NCI-H187 treated with DMSO at 0.1 percent for 48 hours (cell line): ENCODE measurements around the gene NID2.

Source experiments
- DNase-seq: peaks from one replicate; lab custom pipeline; 2025; lab: John Stamatoyannopoulos, UW

Gene NID2

DNA sequence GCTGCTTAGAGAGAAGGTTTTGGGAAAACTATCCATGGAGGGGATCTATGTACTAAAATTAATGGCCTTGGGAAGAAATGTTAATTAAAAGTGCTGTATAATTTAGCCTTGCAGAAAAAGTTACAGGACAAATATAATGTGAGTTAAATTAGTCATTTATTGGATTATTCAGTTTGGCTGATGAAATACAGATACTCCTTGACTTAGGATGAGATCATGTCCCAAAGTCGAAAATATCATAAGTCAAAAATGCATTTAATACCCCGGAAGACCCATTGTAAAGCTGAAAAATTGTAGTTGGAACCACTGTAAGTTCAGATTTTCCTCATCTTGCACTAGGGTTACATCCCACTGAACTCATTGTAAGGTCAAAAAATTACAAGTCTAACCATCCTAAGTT lies 69.8 kb downstream of the NID2 start:
- no peak for DNase-seq

DNA sequence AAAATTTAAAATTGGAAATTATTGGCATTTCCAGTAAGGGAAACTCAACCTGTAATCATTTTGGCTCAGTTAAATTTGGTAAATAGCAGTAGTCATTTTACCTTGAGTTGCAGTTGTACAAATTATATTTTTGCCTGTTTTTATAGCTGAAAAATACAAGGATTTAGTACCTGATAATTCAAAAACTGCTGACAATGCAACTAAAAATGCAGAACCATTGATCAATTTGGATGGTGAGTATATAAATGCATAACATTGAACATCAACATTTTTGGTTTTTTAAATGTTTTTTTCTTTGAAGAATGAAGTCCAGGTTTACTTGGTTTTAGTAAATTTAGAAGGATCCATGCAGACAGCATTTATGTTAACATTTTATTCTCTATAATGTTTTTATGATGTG lies 70.5 kb downstream of the NID2 start:
- no peak for DNase-seq

DNA sequence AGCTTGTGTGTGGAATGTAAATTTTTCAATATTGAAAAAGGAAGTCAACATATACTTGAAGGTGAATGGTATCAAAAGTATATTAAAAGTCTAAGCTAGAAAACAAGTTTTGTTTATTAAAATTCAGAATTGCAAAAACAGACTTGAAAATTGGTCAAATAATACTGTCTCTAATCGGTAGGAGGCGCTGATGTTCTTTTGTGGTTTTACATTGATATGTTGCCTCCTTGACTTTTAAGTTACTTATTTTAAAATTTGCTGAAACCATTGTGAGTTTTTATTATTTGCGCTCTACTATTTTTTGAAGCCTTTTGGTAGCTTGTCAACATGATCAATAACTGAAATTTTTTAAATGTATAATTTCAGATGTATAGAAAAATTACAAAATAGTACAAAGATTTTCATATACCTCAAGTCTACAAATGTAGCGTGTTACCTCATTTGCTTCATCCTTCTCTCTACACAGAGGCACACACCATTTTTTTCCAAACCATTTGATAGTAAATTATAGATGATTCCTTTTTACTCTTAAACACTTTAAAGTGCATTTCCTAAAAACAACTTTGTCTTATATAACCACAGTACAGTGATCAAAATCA lies 72.6 kb downstream of the NID2 start:
- no peak for DNase-seq

DNA sequence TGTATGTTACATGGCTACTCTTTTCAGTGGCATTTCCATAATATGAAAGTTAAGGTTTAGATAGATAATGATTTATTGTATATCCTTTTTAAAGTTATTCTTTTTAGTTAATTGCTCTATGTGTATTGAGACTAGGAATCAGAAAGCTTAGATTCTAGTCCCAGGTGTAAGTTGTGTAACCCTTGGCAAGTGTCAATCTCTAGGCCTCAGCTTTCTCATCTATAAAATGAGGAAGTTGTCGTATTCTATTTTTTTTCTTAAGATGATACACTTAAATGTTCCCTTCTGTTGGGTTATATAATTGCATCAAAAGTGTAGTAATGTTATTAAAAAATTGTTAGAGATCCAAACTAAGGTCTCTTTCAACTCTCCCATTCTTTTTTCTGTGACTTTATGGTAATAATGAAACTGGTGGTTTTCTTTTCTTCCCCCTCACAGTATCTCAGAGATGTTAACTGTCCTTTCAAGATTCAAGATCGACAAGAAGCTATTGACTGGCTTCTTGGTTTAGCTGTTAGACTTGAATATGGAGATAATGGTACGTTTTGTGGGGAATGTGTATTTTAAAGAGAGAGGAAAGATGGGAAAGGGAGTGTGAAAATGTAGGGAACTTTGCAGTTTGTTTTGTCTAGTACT lies 75.5 kb downstream of the NID2 start:
- no peak for DNase-seq

DNA sequence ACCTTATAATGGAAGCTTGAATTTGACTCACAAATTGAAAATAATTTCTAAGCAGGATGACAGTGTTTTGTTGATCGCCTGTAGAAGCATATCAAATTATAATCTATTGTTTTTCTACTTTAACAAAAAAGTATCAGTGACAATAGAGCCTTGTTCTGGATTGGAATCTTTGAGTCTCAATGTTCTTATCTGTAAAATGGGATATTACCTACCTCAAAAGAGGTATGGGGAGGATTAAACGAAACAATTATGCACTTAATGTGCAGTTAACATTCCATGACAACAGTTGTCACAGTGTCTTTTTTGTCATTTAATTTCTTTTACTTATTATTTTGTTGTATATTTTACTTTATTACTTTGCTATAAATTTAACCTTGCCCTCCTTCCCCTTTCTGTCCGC lies 78.4 kb downstream of the NID2 start:
- no peak for DNase-seq

DNA sequence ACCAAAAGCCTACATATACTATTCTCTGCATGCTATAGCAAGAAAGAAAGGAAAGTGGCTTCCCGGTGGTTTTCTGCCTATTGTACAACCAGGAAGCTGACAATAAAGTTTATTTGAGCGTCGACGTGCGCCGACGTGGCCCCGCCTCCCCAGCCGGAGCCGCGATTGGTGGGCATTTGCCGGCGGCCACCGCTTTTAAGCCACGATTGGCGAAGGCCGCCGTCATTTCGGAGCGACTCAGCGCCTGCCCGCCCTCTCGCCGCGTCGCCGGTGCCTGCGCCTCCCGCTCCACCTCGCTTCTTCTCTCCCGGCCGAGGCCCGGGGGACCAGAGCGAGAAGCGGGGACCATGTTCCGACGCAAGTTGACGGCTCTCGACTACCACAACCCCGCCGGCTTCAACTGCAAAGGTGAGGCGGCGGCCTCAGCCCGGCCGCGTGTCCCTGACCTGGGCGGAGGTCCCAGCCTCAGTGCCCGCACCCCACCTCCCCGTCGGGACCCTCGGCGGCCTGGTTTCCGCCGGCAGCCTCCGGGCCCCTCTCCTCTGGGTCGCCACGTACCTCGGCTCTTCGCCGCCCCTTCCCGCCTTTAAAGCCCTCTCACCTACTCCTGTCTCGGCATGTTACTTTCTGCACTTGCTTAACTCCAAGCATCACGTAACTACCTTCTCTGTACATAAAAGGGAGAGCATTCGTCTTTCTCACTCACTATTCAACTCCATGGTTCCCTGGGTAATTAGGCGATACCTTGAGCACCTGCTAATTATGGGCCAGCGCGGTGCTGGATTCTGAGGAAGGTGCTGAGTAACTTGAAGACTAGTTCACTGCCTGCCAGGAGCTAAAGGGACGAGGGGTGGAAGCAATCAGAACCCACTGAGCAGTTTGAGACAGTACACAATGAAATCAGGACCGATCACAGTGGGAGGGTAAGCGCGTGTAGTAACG lies 79.3 kb downstream of the NID2 start, which contains the start of gene RTRAF:
Gene RTRAF, plus strand, starts transcription at position 254 of the 942 bp plus-strand sequence. Its CDS starts 94 bp downstream, at position 348.
- DNase-seq = peak; percentile 78

DNA sequence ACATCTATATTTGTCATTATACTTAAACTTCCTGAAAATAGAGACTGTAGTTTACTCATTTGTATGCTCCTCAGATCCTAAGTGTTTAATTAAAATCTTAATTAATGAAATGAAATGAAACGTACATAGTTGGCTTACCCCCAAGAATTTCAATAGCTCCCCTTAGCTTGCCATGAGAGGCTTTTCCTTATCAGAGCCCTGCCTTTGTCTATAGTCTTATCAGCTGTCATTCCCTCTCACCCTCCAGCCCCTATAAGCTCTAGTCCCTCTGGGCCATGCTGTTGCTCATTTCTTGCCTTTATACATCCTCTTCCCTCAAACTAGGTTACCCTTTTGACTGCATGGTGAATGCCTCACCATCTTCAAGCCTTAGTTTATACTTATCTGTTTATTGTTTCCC lies 80.6 kb downstream of the NID2 start:
- DNase-seq = no peak

DNA sequence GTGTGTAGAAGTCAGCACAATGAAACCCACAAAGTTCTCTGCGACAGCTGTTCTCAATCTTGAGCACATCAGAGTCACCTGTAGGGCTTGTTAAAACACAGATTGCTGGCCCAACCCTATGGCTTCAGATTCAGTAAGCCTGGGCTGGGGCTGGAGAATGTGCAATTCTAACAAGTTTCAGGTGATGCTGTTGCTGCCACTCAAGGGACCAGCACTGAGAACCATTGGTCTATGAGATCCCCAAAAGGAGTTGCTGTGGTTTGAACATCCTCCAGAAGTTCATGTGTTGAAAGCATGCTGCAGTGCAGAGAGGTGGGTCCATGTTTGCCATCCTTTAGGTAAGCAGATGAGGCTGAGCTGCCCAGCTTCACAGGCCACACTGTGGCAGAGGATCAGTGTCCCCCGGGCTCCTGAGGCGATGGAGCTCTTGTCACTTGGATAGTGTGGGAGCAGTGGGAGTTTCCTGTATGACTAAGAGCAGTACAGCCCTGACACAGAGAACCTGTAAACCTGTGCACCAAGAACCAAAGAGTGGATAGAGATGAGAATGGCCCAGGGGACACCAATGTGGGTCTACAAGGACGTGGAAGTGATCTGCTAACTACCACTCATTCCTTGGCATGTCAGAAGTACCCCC lies 87.5 kb downstream of the NID2 start:
- no peak for DNase-seq

DNA sequence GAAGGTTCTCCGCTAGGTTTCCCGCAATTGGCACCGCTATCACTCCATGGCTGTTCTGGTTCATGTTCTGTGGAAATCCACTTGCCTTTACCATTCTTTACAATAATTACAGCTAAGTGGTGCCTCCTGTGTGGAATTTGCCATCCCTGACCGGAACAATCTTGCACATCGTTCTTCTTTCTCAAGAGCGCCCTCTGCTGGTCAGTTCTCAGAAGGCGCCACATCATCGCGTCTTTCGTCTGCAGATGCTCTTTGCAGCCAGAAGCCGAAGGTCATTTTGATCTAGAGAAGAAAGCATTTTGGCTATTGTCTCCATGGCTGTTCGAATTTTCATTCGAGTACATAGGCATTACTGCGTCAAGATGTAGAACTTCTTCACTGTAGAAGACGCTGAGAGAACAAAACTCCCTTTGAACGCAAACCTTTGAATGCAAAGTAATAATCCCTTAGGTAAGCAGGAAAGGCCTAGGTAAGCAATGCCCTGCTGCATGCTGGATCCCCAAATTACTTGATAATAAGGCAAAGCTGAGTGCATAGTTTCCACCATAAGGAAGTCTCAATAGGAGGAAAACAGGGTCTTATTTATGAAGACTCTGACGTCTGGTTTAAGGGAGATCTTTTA lies 89.7 kb downstream of the NID2 start:
- DNase-seq = peak; percentile 44

DNA sequence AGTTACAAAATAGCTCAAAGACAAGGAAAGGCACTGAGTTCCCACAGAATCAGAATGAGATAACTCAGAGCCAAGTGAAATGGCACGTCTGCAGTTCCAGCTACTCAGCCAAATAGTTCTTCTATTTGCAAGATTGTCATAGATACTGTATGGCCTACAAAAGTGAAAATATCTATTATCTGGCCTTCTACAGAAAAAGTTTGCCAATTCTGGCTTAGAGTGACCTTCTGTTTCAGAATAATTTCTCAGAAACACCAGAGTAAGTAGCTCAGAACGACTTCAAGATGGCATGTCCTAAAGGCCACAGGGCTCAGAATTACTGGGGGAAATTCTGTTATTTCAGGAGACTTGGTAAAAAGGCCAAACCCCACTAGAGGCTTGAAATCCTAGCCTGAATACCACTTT lies 90.2 kb downstream of the NID2 start:
- no peak for DNase-seq

DNA sequence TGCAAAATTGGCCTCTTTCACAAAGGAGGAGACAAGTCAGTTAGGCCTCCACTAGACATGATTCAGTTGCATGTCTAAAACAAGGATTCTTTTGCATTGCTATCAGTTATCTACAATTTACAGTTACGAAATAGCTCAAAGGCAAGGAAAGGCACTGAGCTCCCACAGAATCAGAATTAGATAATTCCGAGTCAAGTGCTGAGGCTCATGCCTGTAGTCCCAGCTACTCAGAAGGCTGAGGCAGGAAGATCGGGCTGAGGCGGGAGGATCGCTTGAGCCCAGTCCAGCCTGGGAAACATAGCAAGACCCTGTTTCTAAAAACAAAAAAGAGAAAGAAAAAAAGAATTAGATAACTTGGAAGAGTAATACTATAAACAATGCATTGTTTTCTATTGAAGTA lies 91.8 kb downstream of the NID2 start:
- no peak for DNase-seq

DNA sequence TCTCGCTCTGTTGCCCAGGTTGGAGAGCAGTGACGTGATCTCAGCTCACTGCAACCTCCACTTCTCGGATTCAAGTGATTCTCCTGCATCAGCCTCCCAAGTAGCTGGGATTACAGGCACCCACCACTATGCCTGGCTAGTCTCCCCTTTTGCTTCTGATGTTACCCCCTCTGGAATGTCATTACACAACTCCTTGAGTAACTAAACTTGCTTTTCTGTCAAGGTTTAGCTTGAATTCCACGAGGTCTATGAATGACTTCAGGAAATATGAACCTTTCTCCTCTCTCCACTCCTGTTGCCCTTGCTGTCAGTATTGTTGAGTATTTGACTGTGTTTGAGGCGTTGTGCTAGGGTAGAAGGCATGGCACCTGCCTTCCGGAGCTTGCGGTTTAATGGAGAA lies 96.3 kb downstream of the NID2 start:
- DNase-seq = no peak

DNA sequence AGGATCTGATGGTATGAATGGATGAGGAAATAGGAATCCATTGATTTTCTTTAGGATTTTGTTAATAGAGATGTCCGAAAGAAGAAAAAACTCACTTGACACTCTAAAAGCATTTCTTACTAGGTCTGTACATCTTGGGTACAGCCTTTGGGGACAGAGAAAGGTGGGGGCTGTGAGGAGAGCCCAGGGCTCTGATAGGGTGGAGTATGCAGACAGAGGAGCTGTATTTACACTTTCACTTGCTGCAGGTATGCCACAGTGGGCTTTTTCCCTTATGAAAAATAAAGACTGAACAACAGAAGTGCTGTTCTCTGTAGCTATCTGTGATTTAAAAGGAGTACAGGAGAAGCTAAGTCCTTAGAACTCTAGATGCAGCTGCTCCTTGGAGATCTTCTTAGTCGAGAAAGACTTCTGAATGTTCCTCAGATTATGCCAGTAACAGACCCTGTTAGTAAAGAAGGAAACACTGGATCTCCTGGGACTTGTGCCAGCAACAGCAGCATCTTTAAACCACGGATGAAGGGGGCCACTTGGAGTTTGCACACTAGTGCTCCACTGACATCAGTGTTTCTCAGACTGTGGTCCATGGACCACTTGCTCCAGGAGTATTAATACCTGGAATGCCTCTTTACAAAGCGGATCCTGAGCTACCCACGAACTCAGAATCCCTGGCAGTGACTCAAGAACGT lies 98.9 kb downstream of the NID2 start:
- DNase-seq = no peak

DNA sequence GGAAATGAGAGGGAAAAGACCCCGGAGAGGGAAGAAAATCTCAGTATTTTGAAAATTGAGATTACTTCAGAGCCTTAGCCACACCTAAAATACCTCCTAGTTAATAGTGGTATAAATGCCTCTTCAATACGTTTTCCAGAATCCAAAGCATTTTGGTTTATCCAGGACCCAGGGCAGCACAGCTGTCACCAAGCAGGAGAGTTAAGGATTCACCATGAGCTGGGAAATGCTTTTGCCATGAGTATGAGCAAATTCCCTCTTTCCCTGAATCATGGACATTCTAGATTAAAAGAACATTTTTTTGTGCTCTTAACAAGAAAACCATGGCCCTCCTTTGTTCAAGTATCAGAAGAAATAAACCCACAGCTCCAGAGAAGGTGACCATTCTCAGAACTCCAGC lies 101.3 kb downstream of the NID2 start:
- DNase-seq = no peak

DNA sequence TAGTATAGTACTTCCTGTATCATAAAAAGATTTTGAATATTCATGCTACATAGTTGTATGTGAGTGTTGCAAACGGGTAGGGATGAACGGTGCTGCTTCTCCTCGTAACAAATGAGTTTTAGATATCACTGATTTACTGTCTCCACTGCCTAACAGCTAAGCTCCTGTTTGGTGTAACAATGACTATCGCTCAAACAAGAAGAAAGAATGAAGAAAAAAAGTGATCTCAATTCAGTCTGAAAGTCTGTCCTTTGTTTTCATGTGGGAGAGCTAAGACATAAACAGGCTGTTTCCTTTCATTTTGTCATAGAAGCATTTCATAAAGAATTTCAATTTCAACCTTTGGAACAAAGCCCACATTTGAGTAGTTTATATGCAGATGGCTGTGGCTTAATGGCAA lies 105.6 kb downstream of the NID2 start:
- DNase-seq = no peak

DNA sequence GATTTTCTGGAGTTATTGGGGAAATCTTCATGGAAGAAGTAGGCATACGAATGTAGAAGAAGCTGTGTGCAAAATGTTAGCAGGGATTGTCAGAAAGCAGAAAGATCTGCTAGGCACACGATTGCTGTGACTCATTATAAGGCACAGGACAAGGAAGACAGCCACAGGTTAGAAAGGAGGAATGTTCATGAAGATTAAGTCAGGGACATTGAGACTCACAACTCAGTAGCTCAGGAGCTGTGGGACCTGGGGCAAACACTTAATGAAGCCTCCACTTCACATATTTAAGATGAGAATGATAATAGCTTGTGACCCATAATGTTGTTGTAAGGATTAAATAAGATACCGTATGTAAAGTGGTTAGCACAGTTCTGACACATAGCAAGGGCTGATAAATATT lies 106.1 kb downstream of the NID2 start:
- DNase-seq = no peak

DNA sequence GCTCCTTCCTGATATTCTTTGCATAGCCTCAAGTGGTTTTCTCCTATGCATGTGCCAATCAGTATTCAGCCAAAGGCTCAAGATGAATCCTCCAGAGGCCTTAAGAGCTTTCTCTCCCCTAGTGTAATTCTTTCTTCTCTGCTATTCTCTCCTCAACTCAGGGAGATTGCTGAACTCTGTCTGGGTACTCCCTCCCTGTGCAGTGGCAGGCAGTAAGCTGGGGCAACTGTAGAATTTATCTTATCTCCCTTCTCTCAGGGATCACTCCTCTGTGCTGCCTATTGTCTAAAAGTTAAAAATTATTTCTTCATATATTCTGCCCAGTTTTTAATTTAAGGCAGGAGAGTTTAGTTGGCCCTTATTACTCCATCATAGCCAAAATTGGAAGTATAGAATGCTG lies 108.0 kb downstream of the NID2 start:
- DNase-seq = no peak

DNA sequence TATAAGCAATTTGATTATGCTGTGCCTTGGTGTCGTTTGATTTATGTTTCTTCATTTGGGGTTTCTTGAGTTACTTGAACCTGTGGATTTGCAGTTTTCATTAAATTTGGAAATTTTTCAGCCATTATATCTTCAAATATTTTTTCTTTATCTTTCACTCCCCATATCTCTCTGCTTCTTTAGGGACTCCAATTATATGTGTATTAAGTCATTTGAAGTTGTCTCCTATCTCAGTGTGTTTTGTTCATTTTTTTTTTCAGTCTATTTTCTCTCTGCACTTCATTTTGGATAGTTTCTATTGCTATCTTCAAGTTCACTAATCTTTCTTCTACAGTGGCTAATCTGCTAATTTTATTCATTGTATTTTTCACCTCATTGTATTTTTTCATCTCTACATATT lies 108.9 kb downstream of the NID2 start:
- no peak for DNase-seq

DNA sequence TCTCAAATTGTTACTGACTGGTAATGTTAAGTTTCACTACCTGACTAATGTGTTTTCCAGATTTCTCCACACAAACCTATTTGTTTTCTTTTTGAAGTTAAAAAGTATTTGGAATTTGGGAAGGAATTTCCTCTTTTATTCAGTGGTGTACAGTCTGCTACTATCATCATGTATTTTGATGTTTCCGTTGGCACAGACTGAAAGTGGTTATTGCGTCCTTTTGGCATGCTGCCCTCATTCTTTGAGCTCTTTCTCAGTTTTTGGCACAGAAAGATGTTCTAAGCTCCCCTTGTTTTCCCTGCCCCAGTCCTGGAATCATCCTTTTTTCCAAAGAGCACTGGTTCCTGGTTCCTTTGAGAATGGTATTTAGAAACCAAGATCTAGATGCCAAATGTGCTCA lies 110.9 kb downstream of the NID2 start:
- DNase-seq = no peak
